HepG2 (cell line): ENCODE data around the gene CDC42EP5. TPM values are rescaled to one million over a fixed set of nuclear protein-coding genes. Genes with fewer than 3 reads are reported as not detected.

Source experiments
- AGO1 ChIP-seq: fragments of 200-400 bp; formaldehyde crosslinking; IDR thresholded peaks from 2 replicates; pipeline ENCODE4 v1.6.1; 2017; ENCODE audit warnings: mild to moderate bottlenecking, low read depth, low read length, moderate library complexity; ENCODE audit not compliant: poor library complexity, severe bottlenecking
- CBX1 ChIP-seq: IDR thresholded peaks from one replicate; pipeline ENCODE4 v1.6.1; 2016; ENCODE audit warnings: antibody characterized with exemption, low read depth
- ELF1 ChIP-seq: sonication (generic); formaldehyde crosslinking; IDR thresholded peaks from 2 replicates; pipeline ENCODE4 v1.4.0; 2020; ENCODE audit warnings: missing genetic modification reagents
- FOXC1 ChIP-seq: sonication (generic); formaldehyde crosslinking; IDR thresholded peaks from 2 replicates; pipeline ENCODE4 v1.8.0; 2022; ENCODE audit warnings: mild to moderate bottlenecking, missing genetic modification reagents, borderline replicate concordance
- HOMEZ ChIP-seq: IDR thresholded peaks from 2 replicates; pipeline ENCODE4 v1.6.1; 2016; ENCODE audit warnings: low read depth
- PCBP2 ChIP-seq: fragments of 200-400 bp; formaldehyde crosslinking; optimal IDR thresholded peaks from 2 replicates; pipeline ENCODE3; 2018; ENCODE audit warnings: low read length, low read depth; ENCODE audit not compliant: poor library complexity, severe bottlenecking
- TOE1 ChIP-seq: sonication (generic); formaldehyde crosslinking; IDR thresholded peaks from 2 replicates; pipeline ENCODE4 v1.4.0; 2020; ENCODE audit warnings: mild to moderate bottlenecking, missing genetic modification reagents
- ZBTB4 ChIP-seq: sonication (generic); formaldehyde crosslinking; IDR thresholded peaks from 2 replicates; pipeline ENCODE4 v1.4.0; 2020; ENCODE audit warnings: missing genetic modification reagents, mild to moderate bottlenecking, borderline replicate concordance
- ZNF124 ChIP-seq: sonication (generic); formaldehyde crosslinking; IDR thresholded peaks from 2 replicates; pipeline ENCODE4 v1.4.0; 2020; ENCODE audit warnings: missing genetic modification reagents
- ZNF251 ChIP-seq: sonication (generic); formaldehyde crosslinking; IDR thresholded peaks from 2 replicates; pipeline ENCODE4 v1.9.0; 2021; ENCODE audit warnings: mild to moderate bottlenecking, missing genetic modification reagents
- ZNF3 ChIP-seq: IDR thresholded peaks from 2 replicates; pipeline ENCODE4 v1.7.0; 2017; ENCODE audit warnings: inconsistent platforms
- ZNF34 ChIP-seq: sonication (generic); formaldehyde crosslinking; IDR thresholded peaks from 2 replicates; pipeline ENCODE4 v1.4.0; 2020; ENCODE audit warnings: mild to moderate bottlenecking, missing genetic modification reagents, borderline replicate concordance
- ZNF441 ChIP-seq: sonication (generic); formaldehyde crosslinking; IDR thresholded peaks from 2 replicates; pipeline ENCODE4 v1.7.0; 2021; ENCODE audit warnings: missing genetic modification reagents, borderline replicate concordance
- ZNF563 ChIP-seq: sonication (generic); formaldehyde crosslinking; IDR thresholded peaks from 2 replicates; pipeline ENCODE4 v1.8.0; 2022; ENCODE audit warnings: mild to moderate bottlenecking, moderate library complexity, missing genetic modification reagents
- ZNF660 ChIP-seq: sonication (generic); formaldehyde crosslinking; IDR thresholded peaks from 2 replicates; pipeline ENCODE4 v1.5.1; 2020; ENCODE audit warnings: mild to moderate bottlenecking, low read depth, missing genetic modification reagents, borderline replicate concordance
- ZNF768 ChIP-seq: sonication (generic); formaldehyde crosslinking; IDR thresholded peaks from 2 replicates; pipeline ENCODE4 v1.4.0; 2020; ENCODE audit warnings: missing genetic modification reagents
- ZSCAN30 ChIP-seq: sonication (generic); formaldehyde crosslinking; IDR thresholded peaks from 2 replicates; pipeline ENCODE4 v1.5.0; 2020; ENCODE audit warnings: mild to moderate bottlenecking, missing genetic modification reagents
- polyA plus RNA-seq, 8 experiments: library from polyadenylated mRNA; depleted of rRNA in 3 of 8; stranded (reverse) in 7 of 8; unstranded in 1 of 8; fragments of >200 nt; fragmentation: Illumina TruSeq in 4 of 8; extraction: Trizol in 4 of 8; gene quantifications; 2 replicates each; pipeline versions ENCODE4 v1.2.1 to v1.2.3, GENCODE V29; 2011 to 2016; ENCODE audit warnings: low read depth in 4 of 8, missing spikeins in 1 of 8, mixed read lengths in 1 of 8; ENCODE audit not compliant: insufficient read depth in 1 of 8
- total RNA-seq, 5 experiments: library from RNA; depleted of rRNA; stranded (reverse); fragments of >200 nt; fragmentation: Illumina TruSeq; extraction: Trizol; gene quantifications; 2 replicates each; pipeline ENCODE4 v1.2.3, GENCODE V29; 2016; ENCODE audit warnings: low read depth in 1 of 5
- TF ChIP-seq, protein P1 (sequence below): sonication (generic); formaldehyde crosslinking; IDR thresholded peaks from 2 replicates; pipeline ENCODE4 v1.8.1; 2022; ENCODE audit warnings: mild to moderate bottlenecking, missing genetic modification reagents
- TF ChIP-seq, protein P2 (sequence below): IDR thresholded peaks from 2 replicates; pipeline ENCODE4 v1.6.1; 2012; ENCODE audit warnings: low read length, improper control_type of control experiment
- TF ChIP-seq, protein P3 (sequence below): sonication (generic); formaldehyde crosslinking; IDR thresholded peaks from 2 replicates; pipeline ENCODE4 v1.4.0; 2020; ENCODE audit warnings: missing genetic modification reagents
- TF ChIP-seq, protein P4 (sequence below): sonication (generic); formaldehyde crosslinking; IDR thresholded peaks from 2 replicates; pipeline ENCODE4 v1.5.0; 2020; ENCODE audit warnings: mild to moderate bottlenecking, low read depth, missing genetic modification reagents, borderline replicate concordance

The CDC42EP5 gene
- total and polyA plus RNA-seq, 2 of the 13 experiments (the other 11 are each of a cell fraction or from before 2014, with no cell fraction given), result 0.41 to 1.6 TPM

GRCh38 chr19:54517483-54517882, 44.4 kb upstream of the CDC42EP5 start (continued):
- TF ChIP-seq ZNF660 (no peak), CBX1 (no peak), ZBTB4 (no peak), TOE1 (CRISPR knock-in tag) (no peak), AGO1 (no peak), ZNF768 (CRISPR knock-in tag) (no peak), ZNF563 (CRISPR knock-in tag) (no peak), HOMEZ (CRISPR knock-in tag) (peak; percentile 38; the same call in 1 of the 2 replicates), PCBP2 (no peak), ZNF124 (no peak), ZNF251 (no peak), ZNF3 (CRISPR knock-in tag) (no peak), FOXC1 (CRISPR knock-in tag) (no peak), ZNF441 (peak; percentile 62; the same call in 1 of the 2 replicates), ELF1 (CRISPR knock-in tag) (no peak), ZNF34 (CRISPR knock-in tag) (no peak), ZSCAN30 (CRISPR knock-in tag) (no peak)
- TF ChIP-seq, protein P1, sequence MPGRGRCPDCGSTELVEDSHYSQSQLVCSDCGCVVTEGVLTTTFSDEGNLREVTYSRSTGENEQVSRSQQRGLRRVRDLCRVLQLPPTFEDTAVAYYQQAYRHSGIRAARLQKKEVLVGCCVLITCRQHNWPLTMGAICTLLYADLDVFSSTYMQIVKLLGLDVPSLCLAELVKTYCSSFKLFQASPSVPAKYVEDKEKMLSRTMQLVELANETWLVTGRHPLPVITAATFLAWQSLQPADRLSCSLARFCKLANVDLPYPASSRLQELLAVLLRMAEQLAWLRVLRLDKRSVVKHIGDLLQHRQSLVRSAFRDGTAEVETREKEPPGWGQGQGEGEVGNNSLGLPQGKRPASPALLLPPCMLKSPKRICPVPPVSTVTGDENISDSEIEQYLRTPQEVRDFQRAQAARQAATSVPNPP, result no peak
- TF ChIP-seq, protein P2, sequence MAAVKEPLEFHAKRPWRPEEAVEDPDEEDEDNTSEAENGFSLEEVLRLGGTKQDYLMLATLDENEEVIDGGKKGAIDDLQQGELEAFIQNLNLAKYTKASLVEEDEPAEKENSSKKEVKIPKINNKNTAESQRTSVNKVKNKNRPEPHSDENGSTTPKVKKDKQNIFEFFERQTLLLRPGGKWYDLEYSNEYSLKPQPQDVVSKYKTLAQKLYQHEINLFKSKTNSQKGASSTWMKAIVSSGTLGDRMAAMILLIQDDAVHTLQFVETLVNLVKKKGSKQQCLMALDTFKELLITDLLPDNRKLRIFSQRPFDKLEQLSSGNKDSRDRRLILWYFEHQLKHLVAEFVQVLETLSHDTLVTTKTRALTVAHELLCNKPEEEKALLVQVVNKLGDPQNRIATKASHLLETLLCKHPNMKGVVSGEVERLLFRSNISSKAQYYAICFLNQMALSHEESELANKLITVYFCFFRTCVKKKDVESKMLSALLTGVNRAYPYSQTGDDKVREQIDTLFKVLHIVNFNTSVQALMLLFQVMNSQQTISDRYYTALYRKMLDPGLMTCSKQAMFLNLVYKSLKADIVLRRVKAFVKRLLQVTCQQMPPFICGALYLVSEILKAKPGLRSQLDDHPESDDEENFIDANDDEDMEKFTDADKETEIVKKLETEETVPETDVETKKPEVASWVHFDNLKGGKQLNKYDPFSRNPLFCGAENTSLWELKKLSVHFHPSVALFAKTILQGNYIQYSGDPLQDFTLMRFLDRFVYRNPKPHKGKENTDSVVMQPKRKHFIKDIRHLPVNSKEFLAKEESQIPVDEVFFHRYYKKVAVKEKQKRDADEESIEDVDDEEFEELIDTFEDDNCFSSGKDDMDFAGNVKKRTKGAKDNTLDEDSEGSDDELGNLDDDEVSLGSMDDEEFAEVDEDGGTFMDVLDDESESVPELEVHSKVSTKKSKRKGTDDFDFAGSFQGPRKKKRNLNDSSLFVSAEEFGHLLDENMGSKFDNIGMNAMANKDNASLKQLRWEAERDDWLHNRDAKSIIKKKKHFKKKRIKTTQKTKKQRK, result no peak
- TF ChIP-seq, protein P3, sequence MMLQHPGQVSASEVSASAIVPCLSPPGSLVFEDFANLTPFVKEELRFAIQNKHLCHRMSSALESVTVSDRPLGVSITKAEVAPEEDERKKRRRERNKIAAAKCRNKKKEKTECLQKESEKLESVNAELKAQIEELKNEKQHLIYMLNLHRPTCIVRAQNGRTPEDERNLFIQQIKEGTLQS (CRISPR knock-in tag), result no peak
- TF ChIP-seq, protein P4, sequence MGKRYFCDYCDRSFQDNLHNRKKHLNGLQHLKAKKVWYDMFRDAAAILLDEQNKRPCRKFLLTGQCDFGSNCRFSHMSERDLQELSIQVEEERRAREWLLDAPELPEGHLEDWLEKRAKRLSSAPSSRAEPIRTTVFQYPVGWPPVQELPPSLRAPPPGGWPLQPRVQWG (CRISPR knock-in tag), result no peak
